IPS-18a (cell line): ENCODE data around the gene PXMP4.

Experiments used
- H3K27ac ChIP-seq: one replicate; pipeline ENCODE4 v1.5.1; 2013; ENCODE audit warnings: low read length
- H3K27me3 ChIP-seq: one replicate; pipeline ENCODE4 v1.6.1; 2013; ENCODE audit warnings: mild to moderate bottlenecking, low read length; ENCODE audit not compliant: control insufficient read depth, insufficient read depth
- H3K36me3 ChIP-seq: one replicate; pipeline ENCODE4 v1.6.1; 2013; ENCODE audit warnings: low read depth, low read length; ENCODE audit not compliant: control insufficient read depth
- H3K4me1 ChIP-seq: one replicate; pipeline ENCODE4 v1.6.1; 2013; ENCODE audit warnings: low read depth, low read length; ENCODE audit not compliant: control insufficient read depth
- H3K4me3 ChIP-seq: one replicate; pipeline ENCODE4 v1.5.1; 2013; ENCODE audit warnings: low read length
- H3K9ac ChIP-seq: one replicate; pipeline ENCODE4 v1.6.1; 2013; ENCODE audit warnings: mild to moderate bottlenecking, low read length, moderate library complexity
- H3K9me3 ChIP-seq: one replicate; pipeline ENCODE4 v1.6.1; 2013; ENCODE audit warnings: low read depth, low read length; ENCODE audit not compliant: control insufficient read depth

Gene PXMP4

DNA sequence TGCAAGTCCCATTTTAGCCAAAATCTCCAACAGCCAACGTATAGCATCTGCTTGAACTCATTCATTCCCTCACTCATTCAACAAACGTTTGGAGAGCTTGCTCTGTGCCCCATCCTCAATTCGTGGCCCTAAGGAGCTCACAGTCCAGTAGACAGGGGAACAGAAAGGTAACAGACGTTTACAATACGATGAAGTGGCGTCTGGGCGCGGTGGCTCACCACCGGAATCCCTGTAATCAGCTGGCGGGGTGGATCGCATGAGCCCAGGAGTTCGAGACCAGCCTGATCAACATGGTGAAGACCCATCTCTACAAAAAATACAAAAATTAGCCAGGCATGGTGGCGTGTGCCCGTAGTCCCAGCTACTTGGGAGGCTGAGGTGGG, 33.1 kb downstream of the PXMP4 start:
- H3K36me3 ChIP-seq = peaks cover 7% of the 10 kb centered on the region
- H3K9ac ChIP-seq = no peak overlapping the region
- peak overlapping the region; percentile 11 for H3K4me3 ChIP-seq
- no peaks in the 10 kb centered on the region for H3K27me3 ChIP-seq
- H3K4me1 ChIP-seq = peaks cover 13% of the 10 kb centered on the region
- H3K27ac ChIP-seq = no peak overlapping the region
- no peaks in the 10 kb centered on the region for H3K9me3 ChIP-seq

DNA sequence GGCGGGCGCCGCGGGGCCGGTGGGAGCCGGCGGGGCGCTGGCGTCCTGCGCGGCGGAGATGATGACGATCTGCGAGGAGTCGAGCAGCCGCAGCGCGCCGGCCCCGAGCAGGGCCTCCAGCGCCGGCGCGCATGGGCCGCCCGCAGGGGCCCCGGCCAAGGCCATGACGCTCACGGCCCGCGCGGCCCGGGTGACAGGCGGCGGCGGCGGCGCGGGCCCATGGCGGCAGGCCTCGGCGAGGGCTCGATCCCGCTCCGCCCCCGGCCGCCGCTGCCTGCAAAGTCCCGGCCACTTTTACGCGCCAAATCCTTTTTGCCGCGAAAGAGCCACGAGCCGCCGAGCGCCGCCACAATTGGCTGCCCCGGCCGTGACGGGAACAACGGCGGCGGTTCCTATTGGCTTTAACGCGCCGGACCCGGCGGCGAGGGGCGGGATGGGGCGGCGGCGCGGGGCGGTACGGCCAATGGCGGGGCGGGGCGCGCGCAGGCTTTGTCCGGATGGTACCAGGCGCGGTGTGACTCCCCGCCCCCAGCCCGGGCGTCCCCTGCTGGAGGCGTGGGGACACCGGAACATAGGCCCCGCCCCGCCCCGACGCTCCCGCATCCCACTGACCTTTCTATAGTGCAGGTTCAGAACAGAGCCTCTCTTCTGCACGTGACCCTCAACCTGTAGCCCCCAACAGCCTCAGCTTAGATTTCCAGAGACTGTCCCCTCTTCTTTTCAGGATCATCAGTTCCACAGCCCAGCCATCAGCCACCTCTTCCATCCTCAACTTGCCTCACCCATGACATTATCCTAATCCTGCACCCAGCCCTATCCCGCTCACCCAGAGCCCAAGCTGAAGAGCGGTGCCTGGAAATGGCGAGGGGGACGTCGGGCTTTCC, 33.8 kb downstream of the PXMP4 start, which contains the start of gene E2F1:
TSS of gene E2F1 (minus strand) at position 286 of the 884 bp plus-strand sequence. CDS start at position 165, 121 bp downstream.
- Histone ChIP-seq H3K27ac (no peak within 1 kb of the TSS), H3K9ac (peak within 1 kb of the TSS; percentile 82), H3K36me3 (peaks cover 7% of the 10 kb centered on the region), H3K4me3 (peak within 1 kb of the TSS; percentile 70), H3K9me3 (no peaks in the 10 kb centered on the region), H3K27me3 (no peaks in the 10 kb centered on the region), H3K4me1 (peaks cover 13% of the 10 kb centered on the region)

GRCh38 chr20:33685328-33686099, 34.6 kb downstream of the PXMP4 start:
- Histone ChIP-seq H3K4me1 (peaks cover 13% of the 10 kb centered on the region), H3K9ac (peak overlapping the region; percentile 82), H3K27ac (no peak overlapping the region), H3K36me3 (peaks cover 10% of the 10 kb centered on the region), H3K9me3 (no peaks in the 10 kb centered on the region), H3K27me3 (no peaks in the 10 kb centered on the region), H3K4me3 (peak overlapping the region; percentile 70)

- peaks cover 13% of the 10 kb centered on the region for H3K4me1 ChIP-seq
- H3K4me3 ChIP-seq = peak overlapping the region; percentile 70
- no peak overlapping the region for H3K27ac ChIP-seq
- H3K9ac ChIP-seq = peak overlapping the region; percentile 82
- no peaks in the 10 kb centered on the region for H3K27me3 ChIP-seq
- H3K36me3 ChIP-seq = peaks cover 17% of the 10 kb centered on the region
- no peaks in the 10 kb centered on the region for H3K9me3 ChIP-seq
Measured at GRCh38 chr20:33684533-33685327, 35.4 kb downstream of the PXMP4 start.

DNA sequence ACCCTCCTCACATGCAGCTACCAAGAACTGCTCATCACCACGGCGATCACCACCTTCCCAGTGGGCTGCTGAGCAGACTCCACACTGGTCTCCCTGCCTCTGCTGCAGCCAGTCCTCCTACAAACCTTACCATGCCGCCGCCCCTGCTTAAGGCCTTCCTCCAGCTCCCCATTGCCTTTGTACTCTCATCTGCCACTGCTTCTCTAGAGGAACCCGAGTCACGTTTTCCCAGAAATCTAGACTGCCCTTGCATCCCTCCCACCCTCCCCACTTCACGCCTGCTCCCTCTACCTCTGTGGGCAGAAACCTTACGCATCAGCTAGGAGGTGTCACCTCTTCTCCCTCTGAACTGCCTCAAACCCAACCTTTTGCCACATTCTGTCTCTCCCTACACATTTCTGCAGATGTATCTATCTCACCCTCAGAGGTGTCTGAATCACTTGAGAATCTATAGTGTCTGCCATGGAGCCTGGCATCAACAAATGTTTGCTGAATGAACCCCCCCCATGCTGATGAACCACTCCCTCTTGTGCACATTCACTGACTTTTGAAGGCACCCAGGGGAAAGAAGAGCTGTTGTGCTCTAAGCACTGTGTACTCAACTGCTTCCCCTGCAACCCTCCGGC, 38.3 kb downstream of the PXMP4 start:
- no peaks in the 10 kb centered on the region for H3K27me3 ChIP-seq
- H3K9ac ChIP-seq = no peak overlapping the region
- peaks cover 11% of the 10 kb centered on the region for H3K4me1 ChIP-seq
- H3K27ac ChIP-seq = no peak overlapping the region
- H3K9me3 ChIP-seq = no peaks in the 10 kb centered on the region
- peaks cover 38% of the 10 kb centered on the region for H3K36me3 ChIP-seq
- H3K4me3 ChIP-seq = no peak overlapping the region

- Histone ChIP-seq H3K4me3 (no peak overlapping the region), H3K4me1 (peaks cover 8% of the 10 kb centered on the region), H3K9me3 (no peaks in the 10 kb centered on the region), H3K27me3 (no peaks in the 10 kb centered on the region), H3K27ac (no peak overlapping the region), H3K36me3 (peaks cover 42% of the 10 kb centered on the region), H3K9ac (no peak overlapping the region)
Measured at GRCh38 chr20:33681288-33681687, 38.8 kb downstream of the PXMP4 start.

GRCh38 chr20:33680686-33681085, 39.4 kb downstream of the PXMP4 start:
- Histone ChIP-seq H3K27me3 (no peaks in the 10 kb centered on the region), H3K4me1 (peaks cover 8% of the 10 kb centered on the region), H3K4me3 (no peak overlapping the region), H3K9me3 (no peaks in the 10 kb centered on the region), H3K27ac (no peak overlapping the region), H3K9ac (no peak overlapping the region), H3K36me3 (peaks cover 45% of the 10 kb centered on the region)

DNA sequence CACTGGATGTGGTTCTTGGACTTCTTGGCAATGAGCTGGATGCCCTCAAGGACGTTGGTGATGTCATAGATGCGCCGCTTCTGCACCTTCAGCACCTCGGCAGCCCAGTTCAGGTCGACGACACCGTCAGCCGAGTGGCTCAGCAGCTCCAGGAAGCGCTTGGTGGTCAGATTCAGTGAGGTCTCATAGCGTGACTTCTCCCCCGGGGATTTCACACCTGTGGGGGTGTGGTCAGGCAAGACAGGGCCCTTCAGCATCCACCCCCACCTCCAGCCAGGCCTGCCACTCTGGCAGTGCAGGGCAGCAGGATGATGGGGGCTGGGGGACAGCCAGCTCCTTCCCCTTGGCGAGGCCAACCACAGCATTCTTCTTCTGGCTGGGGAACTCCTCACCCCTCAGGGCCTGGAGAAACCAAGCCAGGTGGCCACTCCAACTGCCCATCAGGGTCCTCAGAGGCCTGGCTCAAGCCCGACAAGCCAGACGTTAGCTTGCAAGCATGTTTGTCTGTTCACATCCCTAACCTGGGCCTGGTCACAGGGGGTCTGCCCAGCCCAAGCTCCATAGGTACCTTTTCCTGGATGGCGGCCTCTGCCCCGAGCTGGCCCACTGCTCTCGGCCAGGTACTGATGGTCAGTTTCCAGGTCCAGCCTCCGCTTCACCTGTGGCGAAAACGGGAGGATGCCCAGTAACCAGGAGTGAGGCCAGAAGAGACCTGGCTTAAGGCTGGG, 40.2 kb downstream of the PXMP4 start:
- peaks cover 45% of the 10 kb centered on the region for H3K36me3 ChIP-seq
- no peak overlapping the region for H3K4me3 ChIP-seq

GRCh38 chr20:33677991-33678702, 42.0 kb downstream of the PXMP4 start:
- H3K4me1 ChIP-seq = peaks cover 13% of the 10 kb centered on the region
- H3K4me3 ChIP-seq = no peak overlapping the region
- H3K27ac ChIP-seq = no peak overlapping the region
- H3K27me3 ChIP-seq = no peaks in the 10 kb centered on the region
- H3K9me3 ChIP-seq = no peaks in the 10 kb centered on the region
- no peak overlapping the region for H3K9ac ChIP-seq
- peaks cover 38% of the 10 kb centered on the region for H3K36me3 ChIP-seq

More for the DNA sequence above, 40.2 kb downstream of the PXMP4 start:
- no peak overlapping the region for H3K9ac ChIP-seq
- no peak overlapping the region for H3K27ac ChIP-seq
- no peaks in the 10 kb centered on the region for H3K9me3 ChIP-seq
- peaks cover 11% of the 10 kb centered on the region for H3K4me1 ChIP-seq
- H3K27me3 ChIP-seq = no peaks in the 10 kb centered on the region
